GM12864 (cell line): ENCODE measurements around the gene ARID1B.

Source experiments
- DNase-seq: peaks from one replicate; pipeline ENCODE4 v3.0.0-alpha.2; 2011; ENCODE audit warnings: low read depth
- H3K4me3 ChIP-seq: 2 replicates; pipeline ENCODE4 v1.5.1; 2011; ENCODE audit warnings: mild to moderate bottlenecking, low read depth, low read length, control low read depth
- CTCF ChIP-seq: IDR thresholded peaks from 2 replicates; pipeline ENCODE4 v1.5.1; 2011; ENCODE audit warnings: low read depth, mild to moderate bottlenecking, moderate library complexity, low read length, control low read depth, inconsistent platforms; ENCODE audit errors: missing control alignments

The ARID1B gene

GRCh38 chr6:157158897-157159296 is 381.7 kb downstream of the ARID1B start:
- no peak for DNase-seq
- no peak overlapping the region for H3K4me3 ChIP-seq
- TF ChIP-seq CTCF: no peak

- DNase-seq: no peak
- TF ChIP-seq CTCF: no peak
- H3K4me3 ChIP-seq: no peak overlapping the region
Observed at GRCh38 chr6:157159348-157159747, 382.2 kb downstream of the ARID1B start.

GRCh38 chr6:157161912-157162311 is 384.7 kb downstream of the ARID1B start:
- no peak for DNase-seq
- TF ChIP-seq CTCF: no peak
- H3K4me3 ChIP-seq: no peak overlapping the region

- no peak for TF ChIP-seq CTCF
- no peak overlapping the region for H3K4me3 ChIP-seq
- no peak for DNase-seq
Observed at GRCh38 chr6:157162766-157163433, 385.7 kb downstream of the ARID1B start.

GRCh38 chr6:157163434-157164159 is 386.4 kb downstream of the ARID1B start:
- TF ChIP-seq CTCF: no peak
- no peak for DNase-seq
- H3K4me3 ChIP-seq: no peak overlapping the region

- DNase-seq: no peak
- no peak overlapping the region for H3K4me3 ChIP-seq
- TF ChIP-seq CTCF: no peak
Observed at GRCh38 chr6:157164972-157165371, 387.8 kb downstream of the ARID1B start.
